IMR-90 (cell line): ENCODE data around the gene BCL2.

ENCODE experiments used
- BHLHE40 ChIP-seq: fragments of 150-350 bp; IDR thresholded peaks from 2 replicates; pipeline ENCODE4 v1.6.1; 2016; ENCODE audit warnings: mild to moderate bottlenecking, low read depth, low read length
- CHD1 ChIP-seq: IDR thresholded peaks from 2 replicates; pipeline ENCODE4 v1.6.1; 2012; ENCODE audit warnings: low read depth, low read length, improper control_type of control experiment
- CTCF ChIP-seq: conservative IDR thresholded peaks from 2 replicates; pipeline ENCODE4 v1.5.1; 2012; ENCODE audit warnings: mild to moderate bottlenecking, low read depth, low read length, improper control_type of control experiment
- ELK1 ChIP-seq: fragments of 150-350 bp; IDR thresholded peaks from 2 replicates; pipeline ENCODE4 v1.6.1; 2016; ENCODE audit warnings: low read depth, mild to moderate bottlenecking, low read length, moderate library complexity, borderline replicate concordance
- MAZ ChIP-seq: IDR thresholded peaks from 2 replicates; pipeline ENCODE4 v1.6.1; 2012; ENCODE audit warnings: low read depth, mild to moderate bottlenecking, low read length, improper control_type of control experiment, moderate library complexity, borderline replicate concordance
- MXI1 ChIP-seq: IDR thresholded peaks from 2 replicates; pipeline ENCODE4 v1.6.1; 2012; ENCODE audit warnings: low read depth, mild to moderate bottlenecking, low read length, moderate library complexity, borderline replicate concordance
- NFE2L2 ChIP-seq: fragments of 150-350 bp; IDR thresholded peaks from 2 replicates; pipeline ENCODE4 v1.6.1; 2016; ENCODE audit warnings: low read depth, mild to moderate bottlenecking, low read length
- POLR2A ChIP-seq: IDR thresholded peaks from 2 replicates; pipeline ENCODE4 v1.6.1; 2012; ENCODE audit warnings: mild to moderate bottlenecking, low read depth, low read length
- RAD21 ChIP-seq: IDR thresholded peaks from 2 replicates; pipeline ENCODE4 v1.6.1; 2012; ENCODE audit warnings: low read length, improper control_type of control experiment
- RCOR1 ChIP-seq: IDR thresholded peaks from 2 replicates; pipeline ENCODE4 v1.6.1; 2012; ENCODE audit warnings: mild to moderate bottlenecking, low read length, improper control_type of control experiment; ENCODE audit not compliant: insufficient replicate concordance
- RFX5 ChIP-seq: IDR thresholded peaks from 2 replicates; pipeline ENCODE4 v1.8.0; 2012; ENCODE audit warnings: low read depth, mild to moderate bottlenecking, low read length, moderate library complexity
- USF2 ChIP-seq: fragments of 150-350 bp; IDR thresholded peaks from 2 replicates; pipeline ENCODE4 v1.6.1; 2017; ENCODE audit warnings: mild to moderate bottlenecking, antibody characterized with exemption, low read length, low read depth

GRCh38 chr18:63088262-63088661 lies 231.3 kb downstream of the BCL2 start:
- TF ChIP-seq CTCF (no peak), POLR2A (no peak), MXI1 (no peak), CHD1 (no peak), MAZ (no peak), RAD21 (no peak), RCOR1 (no peak), RFX5 (no peak), BHLHE40 (no peak), ELK1 (no peak), USF2 (no peak), NFE2L2 (no peak)
